ENCODE results near the gene AMER2. TPM values are rescaled to one million over a fixed set of nuclear protein-coding genes. Genes with fewer than 3 reads are reported as not detected.

AMER2 gene
- total RNA-seq, 1 donor from 2014 or later, result not detected

- no peaks in the 10 kb centered on the region for H3K36me3 Mint-ChIP-seq (ENCODE audit: low read depth)
- H3K9me3 Mint-ChIP-seq, result no peaks in the 10 kb centered on the region
- no peaks in the 10 kb centered on the region for H3K4me1 Mint-ChIP-seq (ENCODE audit: low read depth)
- peaks cover 28% of the 10 kb centered on the region for H3K27me3 Mint-ChIP-seq (ENCODE audit: insufficient read depth)
- intact Hi-C loops (cut with micrococcal nuclease), result no loop called here
- H3K4me3 Mint-ChIP-seq, result no peak overlapping the region
- H3K27ac Mint-ChIP-seq, result no peak overlapping the region
- DNase-seq (ENCODE audit: low spot score), result no peak
Observed at GRCh38 chr13:25177636-25178035, 5.5 kb upstream of the AMER2 start.

- Mint-ChIP-seq H3K27ac (no peak overlapping the region), H3K27me3 (ENCODE audit: insufficient read depth) (peaks cover 34% of the 10 kb centered on the region), H3K4me3 (no peak overlapping the region), H3K4me1 (ENCODE audit: low read depth) (peaks cover 1% of the 10 kb centered on the region), H3K36me3 (ENCODE audit: low read depth) (no peaks in the 10 kb centered on the region), H3K9me3 (no peaks in the 10 kb centered on the region)
- DNase-seq (ENCODE audit: low spot score), result no peak
- intact Hi-C loops (cut with micrococcal nuclease), result no loop called here
Observed at GRCh38 chr13:25177012-25177411, 4.9 kb upstream of the AMER2 start.

GRCh38 chr13:25175431-25175830 is 3.3 kb upstream of the AMER2 start:
- H3K36me3 Mint-ChIP-seq (ENCODE audit: low read depth), result no peaks in the 10 kb centered on the region
- H3K9me3 Mint-ChIP-seq, result no peaks in the 10 kb centered on the region
- intact Hi-C loops (cut with micrococcal nuclease), result no loop called here
- H3K27me3 Mint-ChIP-seq (ENCODE audit: insufficient read depth), result peaks cover 38% of the 10 kb centered on the region
- H3K4me1 Mint-ChIP-seq (ENCODE audit: low read depth), result peaks cover 10% of the 10 kb centered on the region
- H3K4me3 Mint-ChIP-seq, result no peak overlapping the region
- H3K27ac Mint-ChIP-seq, result no peak overlapping the region
- no peak for DNase-seq (ENCODE audit: low spot score)

- no peak for DNase-seq (ENCODE audit: low spot score)
- H3K27me3 Mint-ChIP-seq (ENCODE audit: insufficient read depth), result peaks cover 39% of the 10 kb centered on the region
- H3K27ac Mint-ChIP-seq, result no peak overlapping the region
- no peaks in the 10 kb centered on the region for H3K9me3 Mint-ChIP-seq
- peaks cover 10% of the 10 kb centered on the region for H3K4me1 Mint-ChIP-seq (ENCODE audit: low read depth)
- H3K36me3 Mint-ChIP-seq (ENCODE audit: low read depth), result no peaks in the 10 kb centered on the region
- H3K4me3 Mint-ChIP-seq, result no peak overlapping the region
- intact Hi-C loops (cut with micrococcal nuclease), result no loop called here
Observed at GRCh38 chr13:25175026-25175425, 2.9 kb upstream of the AMER2 start.

GRCh38 chr13:25174304-25174703 is 2.2 kb upstream of the AMER2 start:
- Mint-ChIP-seq H3K4me1 (ENCODE audit: low read depth) (peaks cover 10% of the 10 kb centered on the region), H3K27me3 (ENCODE audit: insufficient read depth) (peaks cover 43% of the 10 kb centered on the region), H3K27ac (no peak overlapping the region), H3K9me3 (no peaks in the 10 kb centered on the region), H3K4me3 (no peak overlapping the region), H3K36me3 (ENCODE audit: low read depth) (no peaks in the 10 kb centered on the region)
- no peak for DNase-seq (ENCODE audit: low spot score)
- intact Hi-C loops (cut with micrococcal nuclease), result no loop called here

- Mint-ChIP-seq H3K27me3 (ENCODE audit: insufficient read depth) (peaks cover 54% of the 10 kb centered on the region), H3K9me3 (no peaks in the 10 kb centered on the region), H3K4me1 (ENCODE audit: low read depth) (peaks cover 10% of the 10 kb centered on the region), H3K27ac (no peak overlapping the region), H3K36me3 (ENCODE audit: low read depth) (no peaks in the 10 kb centered on the region), H3K4me3 (peak overlapping the region; percentile 19)
- intact Hi-C loops (cut with micrococcal nuclease), result no loop called here
- DNase-seq (ENCODE audit: low spot score), result no peak
Observed at GRCh38 chr13:25172303-25172630, 179 bp upstream of the AMER2 start.

- H3K27ac Mint-ChIP-seq, result no peak overlapping the region
- intact Hi-C loops (cut with micrococcal nuclease), result no loop called here
- no peaks in the 10 kb centered on the region for H3K36me3 Mint-ChIP-seq (ENCODE audit: low read depth)
- peaks cover 63% of the 10 kb centered on the region for H3K27me3 Mint-ChIP-seq (ENCODE audit: insufficient read depth)
- DNase-seq (ENCODE audit: low spot score), result no peak
- H3K4me1 Mint-ChIP-seq (ENCODE audit: low read depth), result peaks cover 10% of the 10 kb centered on the region
- no peaks in the 10 kb centered on the region for H3K9me3 Mint-ChIP-seq
- peak overlapping the region; percentile 70 for H3K4me3 Mint-ChIP-seq
Observed at GRCh38 chr13:25171170-25171516, 945 bp downstream of the AMER2 start.

- Mint-ChIP-seq H3K27ac (no peak overlapping the region), H3K4me1 (ENCODE audit: low read depth) (peaks cover 10% of the 10 kb centered on the region), H3K9me3 (no peaks in the 10 kb centered on the region), H3K27me3 (ENCODE audit: insufficient read depth) (peaks cover 63% of the 10 kb centered on the region), H3K4me3 (no peak overlapping the region), H3K36me3 (ENCODE audit: low read depth) (no peaks in the 10 kb centered on the region)
- intact Hi-C loops (cut with micrococcal nuclease), result no loop called here
- no peak for DNase-seq (ENCODE audit: low spot score)
Observed at GRCh38 chr13:25170554-25171111, 1.5 kb downstream of the AMER2 start.

GRCh38 chr13:25169951-25170553 is 2.0 kb downstream of the AMER2 start:
- H3K36me3 Mint-ChIP-seq (ENCODE audit: low read depth), result no peaks in the 10 kb centered on the region
- intact Hi-C loops (cut with micrococcal nuclease), result no loop called here
- H3K9me3 Mint-ChIP-seq, result no peaks in the 10 kb centered on the region
- H3K4me3 Mint-ChIP-seq, result no peak overlapping the region
- no peak overlapping the region for H3K27ac Mint-ChIP-seq
- DNase-seq (ENCODE audit: low spot score), result no peak
- peaks cover 60% of the 10 kb centered on the region for H3K27me3 Mint-ChIP-seq (ENCODE audit: insufficient read depth)
- H3K4me1 Mint-ChIP-seq (ENCODE audit: low read depth), result peaks cover 10% of the 10 kb centered on the region

- Mint-ChIP-seq H3K27me3 (ENCODE audit: insufficient read depth) (peaks cover 57% of the 10 kb centered on the region), H3K36me3 (ENCODE audit: low read depth) (no peaks in the 10 kb centered on the region), H3K4me3 (no peak overlapping the region), H3K4me1 (ENCODE audit: low read depth) (peaks cover 10% of the 10 kb centered on the region), H3K27ac (no peak overlapping the region), H3K9me3 (no peaks in the 10 kb centered on the region)
- intact Hi-C loops (cut with micrococcal nuclease), result no loop called here
- no peak for DNase-seq (ENCODE audit: low spot score)
Observed at GRCh38 chr13:25169356-25169755, 2.7 kb downstream of the AMER2 start.

GRCh38 chr13:25168790-25169189 is 3.3 kb downstream of the AMER2 start:
- H3K4me3 Mint-ChIP-seq, result no peak overlapping the region
- no peak for DNase-seq (ENCODE audit: low spot score)
- H3K27ac Mint-ChIP-seq, result no peak overlapping the region
- peaks cover 10% of the 10 kb centered on the region for H3K4me1 Mint-ChIP-seq (ENCODE audit: low read depth)
- H3K9me3 Mint-ChIP-seq, result no peaks in the 10 kb centered on the region
- no peaks in the 10 kb centered on the region for H3K36me3 Mint-ChIP-seq (ENCODE audit: low read depth)
- H3K27me3 Mint-ChIP-seq (ENCODE audit: insufficient read depth), result peaks cover 57% of the 10 kb centered on the region
- intact Hi-C loops (cut with micrococcal nuclease), result no loop called here

- Mint-ChIP-seq H3K4me3 (no peak overlapping the region), H3K36me3 (ENCODE audit: low read depth) (no peaks in the 10 kb centered on the region), H3K27me3 (ENCODE audit: insufficient read depth) (peaks cover 54% of the 10 kb centered on the region), H3K9me3 (no peaks in the 10 kb centered on the region), H3K27ac (no peak overlapping the region), H3K4me1 (ENCODE audit: low read depth) (peaks cover 10% of the 10 kb centered on the region)
- intact Hi-C loops (cut with micrococcal nuclease), result no loop called here
- DNase-seq (ENCODE audit: low spot score), result no peak
Observed at GRCh38 chr13:25167382-25168174, 4.5 kb downstream of the AMER2 start.

GRCh38 chr13:25166306-25166705 is 5.8 kb downstream of the AMER2 start:
- Mint-ChIP-seq H3K36me3 (ENCODE audit: low read depth) (no peaks in the 10 kb centered on the region), H3K9me3 (no peaks in the 10 kb centered on the region), H3K4me3 (no peak overlapping the region), H3K27ac (no peak overlapping the region), H3K4me1 (ENCODE audit: low read depth) (peaks cover 2% of the 10 kb centered on the region), H3K27me3 (ENCODE audit: insufficient read depth) (peaks cover 46% of the 10 kb centered on the region)
- DNase-seq (ENCODE audit: low spot score), result no peak
- intact Hi-C loops (cut with micrococcal nuclease), result no loop called here
